CD14-positive monocyte (primary cell): ENCODE results near the gene UBE4A. TPM values are rescaled to one million over a fixed set of nuclear protein-coding genes. Genes with fewer than 3 reads are reported as not detected.
A peak's percentile ranks its signal among the peaks of the same experiment; 100 is the strongest.

Experiments used
- DNase-seq, 3 donors: peaks; one replicate each; pipeline ENCODE4 v3.0.0-alpha.2; 2011 to 2022
- H2AFZ ChIP-seq: 2 replicates; pipeline ENCODE4 v1.6.0; 2012; ENCODE audit warnings: mild to moderate bottlenecking, low read depth, low read length, inconsistent platforms; ENCODE audit not compliant: insufficient read depth, poor library complexity, severe bottlenecking
- H3K27ac ChIP-seq, 2 donors: 1 replicate in 1 of 2; 2 replicates in 1 of 2; pipeline ENCODE4 v1.5.1; 2012 to 2013; ENCODE audit warnings: low read length in 2 of 2, control low read depth in 1 of 2, inconsistent platforms in 1 of 2, low read depth in 1 of 2, mild to moderate bottlenecking in 1 of 2
- H3K27me3 ChIP-seq, 2 donors: one replicate each; pipeline versions ENCODE4 v1.6.0 to v1.6.1; 2011 to 2013; ENCODE audit warnings: low read length in 2 of 2; ENCODE audit not compliant: control insufficient read depth in 2 of 2, insufficient read depth in 2 of 2
- H3K36me3 ChIP-seq, 2 donors: replicated peaks in 1 of 2; 1 replicate in 1 of 2; 2 replicates in 1 of 2; pipeline versions ENCODE4 v1.5.1 to v1.6.1; 2012 to 2013; ENCODE audit warnings: low read length in 2 of 2, control low read depth in 1 of 2, inconsistent platforms in 1 of 2, mild to moderate bottlenecking in 1 of 2; ENCODE audit not compliant: insufficient read depth in 2 of 2, control insufficient read depth in 1 of 2
- H3K4me1 ChIP-seq, 2 donors: 1 replicate in 1 of 2; 2 replicates in 1 of 2; pipeline versions ENCODE4 v1.5.1 to v1.6.1; 2012 to 2013; ENCODE audit warnings: low read length in 2 of 2, control low read depth in 1 of 2, inconsistent platforms in 1 of 2, mild to moderate bottlenecking in 1 of 2, moderate library complexity in 1 of 2; ENCODE audit not compliant: insufficient read depth in 2 of 2, control insufficient read depth in 1 of 2
- H3K4me2 ChIP-seq: replicated peaks from 2 replicates; pipeline ENCODE3; 2012; ENCODE audit warnings: low read length, moderate library complexity, mild to moderate bottlenecking; ENCODE audit not compliant: poor library complexity, severe bottlenecking; ENCODE audit errors: extremely low read depth
- H3K4me3 ChIP-seq, 3 experiments: fragments of 200-600 bp in 1 of 3; sonication (generic) in 1 of 3; replicated peaks in 1 of 3; 1 replicate in 2 of 3; 2 replicates in 1 of 3; pipeline ENCODE4 v1.5.1; 2011 to 2013; ENCODE audit warnings: low read length in 3 of 3, mild to moderate bottlenecking in 3 of 3, control low read depth in 2 of 3, low read depth in 2 of 3, inconsistent platforms in 1 of 3, moderate library complexity in 1 of 3
- H3K79me2 ChIP-seq: 2 replicates; pipeline ENCODE4 v1.6.0; 2012; ENCODE audit warnings: mild to moderate bottlenecking, control low read depth, inconsistent platforms, low read length, moderate library complexity; ENCODE audit not compliant: insufficient read depth
- H3K9ac ChIP-seq: 2 replicates; pipeline ENCODE4 v1.6.0; 2017; ENCODE audit warnings: low read length, mild to moderate bottlenecking; ENCODE audit not compliant: insufficient read depth, poor library complexity, severe bottlenecking
- H3K9me3 ChIP-seq, 2 donors: replicated peaks in 1 of 2; 1 replicate in 1 of 2; 2 replicates in 1 of 2; pipeline versions ENCODE4 v1.5.1 to v1.6.1; 2012 to 2013; ENCODE audit warnings: low read length in 2 of 2, control low read depth in 1 of 2; ENCODE audit not compliant: control insufficient read depth in 1 of 2, insufficient read depth in 1 of 2
- H4K20me1 ChIP-seq: 2 replicates; pipeline ENCODE4 v1.6.0; 2012; ENCODE audit warnings: mild to moderate bottlenecking, low read length, control low read depth, moderate library complexity; ENCODE audit not compliant: insufficient read depth
- H3K27ac Mint-ChIP-seq, 7 donors: one replicate each; pipeline ENCODE4 v1.8.0; 2020; ENCODE audit warnings: mild to moderate bottlenecking in 7 of 7, mixed read lengths in 7 of 7, moderate library complexity in 6 of 7, inconsistent platforms in 2 of 7
- H3K27me3 Mint-ChIP-seq, 3 donors: one replicate each; pipeline ENCODE4 v1.8.0; 2021 to 2022; ENCODE audit warnings: low read depth in 3 of 3, mild to moderate bottlenecking in 3 of 3, mixed read lengths in 3 of 3, moderate library complexity in 3 of 3, inconsistent platforms in 1 of 3
- H3K36me3 Mint-ChIP-seq, 2 donors: one replicate each; pipeline ENCODE4 v1.8.0; 2020; ENCODE audit warnings: mixed read lengths in 2 of 2, inconsistent platforms in 1 of 2, mild to moderate bottlenecking in 1 of 2
- H3K4me1 Mint-ChIP-seq: one replicate; pipeline ENCODE4 v1.8.0; 2020; ENCODE audit warnings: mild to moderate bottlenecking, mixed read lengths
- H3K4me3 Mint-ChIP-seq, 2 donors: one replicate each; pipeline ENCODE4 v1.8.0; 2020; ENCODE audit warnings: mild to moderate bottlenecking in 2 of 2, mixed read lengths in 2 of 2, moderate library complexity in 1 of 2
- H3K9me3 Mint-ChIP-seq, 7 donors: one replicate each; pipeline ENCODE4 v1.8.0; 2020 to 2022; ENCODE audit warnings: mixed read lengths in 7 of 7, mild to moderate bottlenecking in 6 of 7, moderate library complexity in 6 of 7, inconsistent platforms in 2 of 7
- WGBS: methylation state at CpG from one replicate; pipeline ENCODE4 v1.1.5; 2013; ENCODE audit warnings: missing lambda C conversion rate; ENCODE audit not compliant: insufficient coverage; 5-methylcytosine and 5-hydroxymethylcytosine counted together
- intact Hi-C, 2 donors: fragments of 100-400 bp; cut with micrococcal nuclease; formaldehyde crosslinking; loops; one replicate each; pipeline versions ENCODE4 v1.15.0 to v1.15.1; 2023
- polyA plus RNA-seq, 3 donors: library from polyadenylated mRNA; depleted of rRNA in 1 of 3; unstranded in 2 of 3; stranded (reverse) in 1 of 3; fragments of 300-500 nt in 2 of 3; fragments of >200 nt in 1 of 3; fragmentation: Illumina TruSeq in 2 of 3; gene quantifications; 1 replicate in 2 of 3; 2 replicates in 1 of 3; pipeline ENCODE4 v1.2.3, GENCODE V29; 2012 to 2021
- TF ChIP-seq, protein P1 (sequence below): fragments of 200-600 bp; IDR thresholded peaks from one replicate; pipeline ENCODE4 v1.8.0; 2022; ENCODE audit warnings: antibody characterized with exemption, mild to moderate bottlenecking

Gene UBE4A
- polyA plus RNA-seq, 3 donors: 21.6 to 33.9 (median 22.7) TPM

DNA sequence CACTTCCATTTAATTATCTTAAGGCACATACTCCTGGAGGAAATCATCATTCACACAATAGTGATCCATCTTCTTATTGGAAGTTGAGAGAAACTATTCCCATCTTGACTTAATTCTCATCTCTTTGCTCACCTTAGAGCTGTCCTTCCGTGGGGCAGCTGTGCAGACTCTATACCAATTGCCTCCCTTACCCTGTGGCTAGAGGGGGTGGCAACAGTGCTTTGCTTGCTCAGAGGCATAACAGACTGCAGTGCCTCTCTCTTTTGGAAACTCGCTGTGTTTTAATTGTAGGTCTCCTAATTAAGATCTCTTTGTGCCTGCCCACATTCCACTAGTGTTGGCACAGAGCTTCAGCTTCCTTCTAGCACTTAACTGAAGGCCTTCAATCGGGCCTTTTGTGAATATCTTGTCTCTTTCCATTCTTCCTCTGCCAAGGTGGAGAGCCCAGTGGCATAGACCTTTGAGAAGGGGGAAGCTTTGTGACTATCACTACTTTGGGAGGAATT is 82.4 kb downstream of the UBE4A start:
- Histone ChIP-seq H4K20me1 (peaks cover 100% of the 10 kb centered on the region), H3K4me2 (no peak overlapping the region)
- H3K27me3 Mint-ChIP-seq: no peaks in the 10 kb centered on the region

DNA sequence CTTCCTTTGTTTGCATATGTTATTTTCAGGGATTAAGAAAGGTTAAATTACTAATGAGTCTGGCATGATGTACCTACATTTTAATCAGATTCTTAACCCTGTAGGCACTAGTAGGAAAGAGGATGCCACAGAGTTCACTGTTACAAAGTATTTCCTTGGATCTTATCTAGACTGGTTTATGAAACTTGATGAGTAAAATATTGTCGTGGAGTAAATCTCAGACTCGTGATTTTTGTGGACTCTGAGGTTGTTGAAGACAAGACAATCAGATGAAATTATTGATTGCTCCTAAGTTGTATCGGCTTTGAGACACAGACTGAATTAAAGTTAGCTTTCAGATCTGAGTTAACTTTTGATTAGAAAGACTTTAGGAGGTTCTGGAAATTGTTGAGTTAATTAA is 82.9 kb downstream of the UBE4A start:
- WGBS: 100% methylated on average over 2 of the region's 3 CpGs
- no peak overlapping the region for H3K4me2 ChIP-seq
- no peak overlapping the region for H3K4me3 ChIP-seq
- H3K79me2 ChIP-seq: peaks cover 100% of the 10 kb centered on the region
- Mint-ChIP-seq H3K4me1 (peaks cover 53% of the 10 kb centered on the region), H3K36me3 (peaks cover 7 to 17% of the 10 kb centered on the region in 2 donors), H3K4me3 (no peak overlapping the region), H3K27me3 (no peaks in the 10 kb centered on the region), H3K9me3 (no peaks in the 10 kb centered on the region), H3K27ac (no peak overlapping the region)
- TF ChIP-seq, protein P1, sequence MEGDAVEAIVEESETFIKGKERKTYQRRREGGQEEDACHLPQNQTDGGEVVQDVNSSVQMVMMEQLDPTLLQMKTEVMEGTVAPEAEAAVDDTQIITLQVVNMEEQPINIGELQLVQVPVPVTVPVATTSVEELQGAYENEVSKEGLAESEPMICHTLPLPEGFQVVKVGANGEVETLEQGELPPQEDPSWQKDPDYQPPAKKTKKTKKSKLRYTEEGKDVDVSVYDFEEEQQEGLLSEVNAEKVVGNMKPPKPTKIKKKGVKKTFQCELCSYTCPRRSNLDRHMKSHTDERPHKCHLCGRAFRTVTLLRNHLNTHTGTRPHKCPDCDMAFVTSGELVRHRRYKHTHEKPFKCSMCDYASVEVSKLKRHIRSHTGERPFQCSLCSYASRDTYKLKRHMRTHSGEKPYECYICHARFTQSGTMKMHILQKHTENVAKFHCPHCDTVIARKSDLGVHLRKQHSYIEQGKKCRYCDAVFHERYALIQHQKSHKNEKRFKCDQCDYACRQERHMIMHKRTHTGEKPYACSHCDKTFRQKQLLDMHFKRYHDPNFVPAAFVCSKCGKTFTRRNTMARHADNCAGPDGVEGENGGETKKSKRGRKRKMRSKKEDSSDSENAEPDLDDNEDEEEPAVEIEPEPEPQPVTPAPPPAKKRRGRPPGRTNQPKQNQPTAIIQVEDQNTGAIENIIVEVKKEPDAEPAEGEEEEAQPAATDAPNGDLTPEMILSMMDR: no peak
- peak overlapping the region in 1 of 2 donors; percentile 14 for H3K27ac ChIP-seq
- intact Hi-C loops: no loop called here
- DNase-seq: no peak
- no peak overlapping the region for H3K9ac ChIP-seq
- no peaks in the 10 kb centered on the region for H3K9me3 ChIP-seq
- H4K20me1 ChIP-seq: peaks cover 100% of the 10 kb centered on the region
- H3K27me3 ChIP-seq: no peaks in the 10 kb centered on the region
- peaks cover 21 to 36% of the 10 kb centered on the region in 2 donors for H3K4me1 ChIP-seq
- H2AFZ ChIP-seq: no peak overlapping the region
- H3K36me3 ChIP-seq: peaks cover 0 to 15% of the 10 kb centered on the region in 2 donors

More for the DNA sequence above, 82.4 kb downstream of the UBE4A start:
- Histone ChIP-seq H3K9ac (no peak overlapping the region), H3K27me3 (no peaks in the 10 kb centered on the region), H3K79me2 (peaks cover 100% of the 10 kb centered on the region), H3K4me3 (no peak overlapping the region), H3K9me3 (no peaks in the 10 kb centered on the region), H3K27ac (peak overlapping the region in 1 of 2 donors; percentile 14), H3K4me1 (peaks cover 25 to 41% of the 10 kb centered on the region in 2 donors), H3K36me3 (peaks cover 0 to 15% of the 10 kb centered on the region in 2 donors), H2AFZ (no peak overlapping the region)
- Mint-ChIP-seq H3K4me3 (no peak overlapping the region), H3K36me3 (peaks cover 7 to 17% of the 10 kb centered on the region in 2 donors), H3K27ac (peak overlapping the region in 1 of 7 donors; percentile 33), H3K9me3 (no peaks in the 10 kb centered on the region), H3K4me1 (peaks cover 55% of the 10 kb centered on the region)
- TF ChIP-seq, protein P1: no peak
- no CpG with 5 or more reads among the region's 3 CpGs for WGBS
- DNase-seq: no peak
- intact Hi-C loops: no loop called here
